Stimulated activated naive CD8-positive, alpha-beta T cell treated with anti-CD3 and anti-CD28 coated beads, Interleukin-15, amount 100 ng/mL, for 72 hours (primary cell): ENCODE data around the gene CABP7.

ENCODE experiments used
- ATAC-seq: fragments of 150-1000 bp; cut with Tn5 transposase; 2 replicates; pipeline ENCODE4 v1.10.0; 2021; ENCODE audit warnings: mild to moderate bottlenecking, moderate library complexity
- DNase-seq, 2 donors: peaks; one replicate each; pipeline ENCODE4 v3.0.0; 2021 to 2022
- H3K27ac Mint-ChIP-seq, 2 donors: one replicate each; pipeline ENCODE4 v1.8.0; 2022; ENCODE audit warnings: mild to moderate bottlenecking in 2 of 2, mixed read lengths in 2 of 2, moderate library complexity in 2 of 2
- H3K27me3 Mint-ChIP-seq: one replicate; pipeline ENCODE4 v1.8.0; 2022; ENCODE audit warnings: mixed read lengths
- H3K4me1 Mint-ChIP-seq: one replicate; pipeline ENCODE4 v1.8.0; 2022; ENCODE audit warnings: mild to moderate bottlenecking, mixed read lengths
- H3K4me3 Mint-ChIP-seq, 2 donors: one replicate each; pipeline ENCODE4 v1.8.0; 2022; ENCODE audit warnings: mild to moderate bottlenecking in 2 of 2, mixed read lengths in 2 of 2, moderate library complexity in 1 of 2
- H3K9me3 Mint-ChIP-seq, 2 donors: one replicate each; pipeline ENCODE4 v1.8.0; 2022; ENCODE audit warnings: mixed read lengths in 2 of 2

The CABP7 gene

DNA sequence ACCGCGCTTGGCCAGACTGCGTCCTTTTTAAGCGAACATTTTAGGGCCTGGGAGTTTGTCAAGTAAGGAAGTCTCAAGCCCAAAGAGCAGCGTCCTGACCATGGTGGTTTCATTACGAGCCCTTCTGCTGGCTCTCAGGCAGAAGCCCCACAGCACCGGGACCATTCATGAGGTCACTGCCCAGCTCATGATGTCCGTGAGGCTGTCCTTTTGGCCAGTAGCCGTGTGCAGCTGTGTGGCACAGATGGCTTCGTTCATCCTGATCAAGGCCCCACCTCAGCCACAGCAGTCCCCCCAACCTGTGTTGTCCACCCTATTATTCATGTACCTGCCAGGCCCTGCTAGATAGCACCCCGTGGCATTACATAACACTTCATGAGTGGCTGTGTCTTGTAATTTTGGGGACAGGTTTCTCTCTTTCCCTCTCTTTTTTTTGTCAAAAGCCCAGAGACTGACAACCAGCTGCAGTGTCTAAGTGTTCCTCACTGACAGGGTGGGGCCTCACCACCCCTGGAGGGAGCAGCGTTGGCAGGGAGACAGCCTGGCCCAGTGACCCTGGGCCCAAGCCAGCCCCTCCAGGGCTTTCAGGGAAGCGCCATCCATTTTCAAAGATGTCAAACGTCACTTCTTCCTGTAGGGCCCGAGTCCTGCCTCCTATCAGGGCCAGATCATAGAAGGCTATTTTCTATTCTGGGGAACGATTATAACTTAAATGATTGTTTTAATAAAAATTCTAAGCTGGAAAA is 21.8 kb upstream of the CABP7 start:
- Mint-ChIP-seq H3K4me1 (peaks cover 20% of the 10 kb centered on the region), H3K4me3 (no peak overlapping the region), H3K27me3 (peaks cover 14% of the 10 kb centered on the region), H3K27ac (no peak overlapping the region), H3K9me3 (no peaks in the 10 kb centered on the region)
- DNase-seq, result no peak
- ATAC-seq, result no peak

DNA sequence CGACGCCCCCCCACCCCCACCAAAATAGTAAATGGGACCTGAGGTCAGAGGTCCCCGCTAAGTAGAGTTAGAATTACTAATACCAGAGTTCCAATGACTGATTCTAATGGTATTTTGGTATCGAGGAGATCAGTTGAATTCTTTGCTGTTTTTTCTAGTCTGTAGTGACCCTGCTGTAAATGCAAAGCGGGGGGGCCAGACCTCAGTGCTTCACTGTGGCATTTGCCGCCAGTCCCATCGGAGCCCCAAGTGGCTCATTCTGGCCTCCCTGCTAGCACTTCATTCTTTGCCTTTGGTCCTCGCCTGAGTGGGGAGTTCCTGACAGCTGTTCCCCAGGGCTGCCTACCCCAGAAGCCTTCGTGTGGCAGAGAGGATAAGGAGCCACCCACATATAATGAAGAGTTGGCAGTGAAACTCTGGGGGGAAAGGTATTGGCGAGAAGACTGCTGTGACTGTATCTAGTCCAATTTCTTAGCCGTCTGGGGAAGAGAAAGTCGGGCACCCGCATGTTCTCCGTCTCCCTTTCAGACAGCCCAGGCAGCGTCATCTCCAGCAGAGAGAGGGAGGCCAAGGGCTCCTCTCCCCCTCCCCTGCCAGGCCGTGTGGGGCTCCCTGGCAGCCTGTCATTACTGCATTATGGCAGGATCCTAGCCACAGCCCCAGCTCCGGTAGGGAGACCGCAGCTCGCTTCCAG is 19.4 kb upstream of the CABP7 start:
- no peak overlapping the region for H3K27ac Mint-ChIP-seq
- DNase-seq (no peak), ATAC-seq (no peak)
- H3K9me3 Mint-ChIP-seq, result no peaks in the 10 kb centered on the region
- H3K4me1 Mint-ChIP-seq, result peaks cover 20% of the 10 kb centered on the region
- no peak overlapping the region for H3K4me3 Mint-ChIP-seq
- H3K27me3 Mint-ChIP-seq, result peaks cover 24% of the 10 kb centered on the region

DNA sequence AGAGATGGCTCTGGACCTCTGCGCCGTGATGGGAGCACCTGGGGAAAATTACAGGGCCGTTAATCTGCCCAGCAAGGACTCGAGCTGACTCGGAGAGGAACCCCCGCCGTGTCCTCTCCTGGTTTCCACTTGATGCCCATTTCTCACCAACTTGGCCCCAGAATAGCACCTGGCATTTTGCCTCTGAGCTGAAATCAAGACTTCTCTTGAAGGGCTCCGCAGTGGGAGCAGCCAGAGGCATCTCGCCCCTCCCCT is 19.0 kb upstream of the CABP7 start:
- H3K9me3 Mint-ChIP-seq, result no peaks in the 10 kb centered on the region
- H3K27ac Mint-ChIP-seq, result peak overlapping the region in 1 of 2 donors; percentile 77
- ATAC-seq, result no peak
- H3K4me3 Mint-ChIP-seq, result no peak overlapping the region
- peaks cover 24% of the 10 kb centered on the region for H3K27me3 Mint-ChIP-seq
- DNase-seq, result no peak
- H3K4me1 Mint-ChIP-seq, result peaks cover 20% of the 10 kb centered on the region

DNA sequence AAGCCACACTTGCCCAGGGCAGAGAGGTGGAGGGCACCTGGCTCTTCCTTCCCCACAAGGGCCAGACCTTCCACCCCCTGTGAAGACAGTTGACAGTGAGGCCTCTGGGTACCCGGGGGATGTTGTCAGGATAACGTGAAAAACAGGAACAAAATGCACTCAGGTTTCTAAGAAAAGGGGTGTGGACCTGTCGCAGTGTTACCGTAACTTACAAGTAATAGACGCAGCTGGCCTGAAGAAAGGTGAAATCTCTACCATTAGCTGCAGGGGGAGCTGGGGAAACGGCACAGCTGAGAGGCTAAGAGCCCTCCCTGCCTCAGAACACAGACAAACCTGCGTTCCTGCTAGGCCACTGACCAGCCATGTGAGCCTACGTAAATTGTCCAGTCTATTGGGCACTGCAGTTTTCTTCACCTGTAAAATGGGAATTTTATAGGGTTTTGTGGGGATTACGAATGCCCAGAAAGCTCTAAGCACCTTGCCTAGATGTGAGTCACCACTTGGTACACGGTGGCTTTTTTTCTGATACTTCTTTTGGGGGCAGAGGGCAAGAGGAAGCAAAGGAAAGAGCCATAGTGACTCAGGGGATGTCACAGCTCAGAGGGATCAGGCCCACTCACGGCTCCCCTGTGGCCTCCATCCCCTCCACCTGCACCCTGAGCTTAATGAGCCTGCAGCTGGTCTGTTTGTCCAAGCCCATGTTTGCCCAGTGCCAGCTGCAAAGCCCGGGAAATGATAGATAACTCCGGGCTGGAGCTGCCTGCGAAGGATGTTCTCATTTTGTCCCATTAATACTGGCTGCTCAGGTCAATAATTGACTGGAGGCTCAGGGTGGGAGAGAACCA is 18.4 kb upstream of the CABP7 start:
- ATAC-seq (peak; percentile 61), DNase-seq (no peak)
- peak overlapping the region in 1 of 2 donors; percentile 77 for H3K27ac Mint-ChIP-seq
- peaks cover 20% of the 10 kb centered on the region for H3K4me1 Mint-ChIP-seq
- H3K9me3 Mint-ChIP-seq, result no peaks in the 10 kb centered on the region
- H3K4me3 Mint-ChIP-seq, result no peak overlapping the region
- H3K27me3 Mint-ChIP-seq, result peaks cover 24% of the 10 kb centered on the region

DNA sequence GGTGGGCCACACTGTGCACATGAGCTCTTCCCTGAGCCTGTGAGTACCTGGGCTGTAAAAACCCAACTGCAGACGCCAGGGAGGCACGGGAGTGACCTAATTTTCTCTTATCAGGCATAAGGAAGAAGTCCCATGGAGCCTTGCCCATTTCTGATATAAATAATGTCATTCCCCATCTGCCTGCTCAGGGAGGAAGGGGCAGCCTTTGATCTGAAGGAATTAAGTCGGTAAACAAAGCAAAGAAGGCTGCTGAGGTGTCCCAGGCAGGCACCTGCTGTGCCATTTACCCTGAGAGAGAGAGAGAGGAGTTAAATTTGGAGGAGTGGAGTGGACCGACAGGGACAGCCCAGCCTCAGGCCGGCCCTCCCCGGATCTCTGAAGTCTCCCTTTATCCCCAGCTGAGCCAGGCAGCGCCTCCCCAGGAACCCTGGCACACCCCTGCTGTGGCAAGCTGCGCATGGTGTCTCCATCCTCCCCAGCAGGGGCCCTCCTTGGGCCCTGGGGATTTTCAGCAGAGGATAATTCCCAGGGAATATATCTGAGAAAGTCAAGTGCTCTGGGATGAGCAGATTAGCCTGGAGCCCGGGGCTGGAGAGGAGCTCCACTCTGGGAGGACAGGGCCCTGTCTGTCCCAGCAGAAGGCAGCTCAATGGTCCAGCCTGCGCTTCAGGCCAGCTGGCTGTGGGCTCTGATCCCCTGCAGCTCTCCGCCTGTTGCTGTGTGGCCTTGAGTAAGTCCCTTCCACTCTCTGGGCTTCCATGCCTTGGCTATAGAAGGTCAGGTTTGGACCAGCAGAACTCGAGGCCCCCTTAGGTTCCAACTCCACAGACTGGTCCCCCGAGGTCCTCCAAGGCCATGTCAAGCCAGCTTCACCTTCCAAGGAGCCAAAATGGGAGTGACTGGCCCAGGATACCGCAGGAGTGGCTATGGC is 17.5 kb upstream of the CABP7 start:
- DNase-seq (no peak), ATAC-seq (no peak)
- Mint-ChIP-seq H3K9me3 (no peaks in the 10 kb centered on the region), H3K4me3 (no peak overlapping the region), H3K27me3 (peaks cover 24% of the 10 kb centered on the region), H3K4me1 (peaks cover 20% of the 10 kb centered on the region), H3K27ac (peak overlapping the region in 1 of 2 donors; percentile 71)

DNA sequence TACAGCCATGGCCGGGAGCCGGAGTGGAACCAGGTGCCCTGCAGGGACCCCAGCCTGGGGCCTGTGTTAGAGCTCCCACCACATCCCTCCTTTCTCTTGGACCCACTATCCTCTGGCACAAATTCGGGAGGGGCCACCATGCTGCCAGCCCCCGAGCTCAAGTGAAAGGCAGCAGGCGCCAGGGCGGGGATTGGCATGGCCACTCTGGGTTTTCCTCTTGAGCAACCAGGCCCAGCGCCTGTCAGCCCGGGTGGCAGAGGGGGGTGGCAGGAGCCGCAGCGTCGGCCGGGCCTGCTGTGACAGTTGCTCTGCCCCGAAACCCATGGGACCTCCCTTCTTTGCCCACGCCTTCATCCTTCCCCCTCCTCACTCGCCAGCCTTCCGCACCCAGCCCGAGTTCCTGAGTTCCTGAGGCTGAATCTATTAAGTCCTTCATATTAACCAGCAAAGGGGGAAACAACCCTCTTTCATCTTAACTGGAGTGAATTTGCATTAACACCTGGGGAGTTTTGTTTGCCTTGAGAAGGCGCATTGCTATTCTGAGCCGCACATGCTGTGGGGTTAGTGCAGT is 16.8 kb upstream of the CABP7 start:
- Mint-ChIP-seq H3K9me3 (no peaks in the 10 kb centered on the region), H3K27ac (no peak overlapping the region), H3K4me1 (peaks cover 20% of the 10 kb centered on the region), H3K27me3 (peaks cover 24% of the 10 kb centered on the region), H3K4me3 (no peak overlapping the region)
- ATAC-seq (no peak), DNase-seq (no peak)

DNA sequence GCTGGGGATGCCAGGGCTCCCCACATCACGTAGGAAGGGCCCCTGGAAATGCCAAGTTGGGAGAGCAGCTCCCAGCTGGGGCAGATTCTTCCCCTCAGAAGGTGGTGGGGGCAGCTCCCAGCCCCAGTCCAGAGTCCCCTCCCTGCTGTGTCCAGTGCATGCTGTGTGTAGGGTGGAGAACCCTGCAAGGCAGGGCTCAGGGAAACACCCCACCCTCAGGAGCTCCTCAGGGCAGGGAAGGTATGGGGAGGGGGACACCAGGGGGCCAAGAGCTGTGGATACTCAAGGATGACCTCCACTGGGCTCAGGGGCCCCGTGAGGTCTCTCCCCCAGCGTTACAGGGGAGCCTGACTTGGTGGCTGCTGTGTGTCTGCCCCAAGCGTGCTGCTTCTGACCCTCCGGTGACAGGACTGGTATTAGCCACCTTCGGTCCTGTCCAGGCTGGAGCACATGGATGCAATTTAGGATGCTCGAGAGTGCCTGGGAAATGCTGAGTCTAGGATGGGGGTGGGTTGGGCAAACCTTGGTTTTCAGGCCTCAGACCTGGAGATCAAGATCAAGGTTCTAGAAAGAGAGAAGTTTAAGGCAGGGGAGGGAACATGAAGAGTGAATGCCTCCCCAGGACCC is 16.1 kb upstream of the CABP7 start:
- peaks cover 24% of the 10 kb centered on the region for H3K27me3 Mint-ChIP-seq
- peaks cover 20% of the 10 kb centered on the region for H3K4me1 Mint-ChIP-seq
- no peaks in the 10 kb centered on the region for H3K9me3 Mint-ChIP-seq
- no peak for DNase-seq
- H3K27ac Mint-ChIP-seq, result no peak overlapping the region
- ATAC-seq, result no peak
- no peak overlapping the region for H3K4me3 Mint-ChIP-seq

DNA sequence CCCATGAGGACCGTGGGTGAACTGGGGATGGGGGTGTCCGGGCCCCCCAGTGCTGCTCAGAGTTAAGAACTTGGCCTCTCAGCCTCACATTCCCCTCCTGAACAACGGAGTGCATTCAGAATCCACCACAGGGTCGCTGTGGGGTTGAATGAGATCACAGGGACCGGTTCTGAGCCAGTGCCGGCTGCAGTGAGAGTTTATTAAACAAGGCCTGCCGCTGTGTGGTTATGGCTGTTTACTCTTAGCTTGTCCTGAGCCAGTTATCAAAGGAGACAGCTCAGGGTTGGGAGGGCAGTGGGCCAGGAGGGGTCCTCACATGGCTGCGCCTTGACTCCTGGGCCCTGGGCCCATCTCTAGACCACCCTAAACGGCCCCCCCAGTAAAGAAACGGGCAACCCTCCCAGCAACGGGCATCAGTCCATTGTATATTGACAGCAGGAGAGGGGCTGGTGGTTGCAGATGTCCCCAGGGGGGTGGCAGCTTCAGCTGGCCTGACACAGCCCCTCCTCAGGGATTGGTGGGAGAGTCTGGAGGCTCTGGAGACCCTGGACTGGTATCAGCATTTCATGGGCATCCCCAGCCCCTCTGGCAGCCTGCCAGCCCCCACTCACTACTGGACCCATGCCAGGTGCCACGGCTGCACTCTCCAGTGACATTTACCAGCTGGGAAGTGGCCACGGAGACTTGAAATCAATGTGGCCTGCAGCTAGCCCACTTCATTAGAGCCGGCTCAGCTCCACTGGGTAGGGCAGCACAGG is 15.1 kb upstream of the CABP7 start:
- H3K4me1 Mint-ChIP-seq, result peaks cover 20% of the 10 kb centered on the region
- DNase-seq, result no peak
- peak overlapping the region in 1 of 2 donors; percentile 74 for H3K27ac Mint-ChIP-seq
- no peak overlapping the region for H3K4me3 Mint-ChIP-seq
- H3K9me3 Mint-ChIP-seq, result no peaks in the 10 kb centered on the region
- no peak for ATAC-seq
- H3K27me3 Mint-ChIP-seq, result peaks cover 24% of the 10 kb centered on the region

DNA sequence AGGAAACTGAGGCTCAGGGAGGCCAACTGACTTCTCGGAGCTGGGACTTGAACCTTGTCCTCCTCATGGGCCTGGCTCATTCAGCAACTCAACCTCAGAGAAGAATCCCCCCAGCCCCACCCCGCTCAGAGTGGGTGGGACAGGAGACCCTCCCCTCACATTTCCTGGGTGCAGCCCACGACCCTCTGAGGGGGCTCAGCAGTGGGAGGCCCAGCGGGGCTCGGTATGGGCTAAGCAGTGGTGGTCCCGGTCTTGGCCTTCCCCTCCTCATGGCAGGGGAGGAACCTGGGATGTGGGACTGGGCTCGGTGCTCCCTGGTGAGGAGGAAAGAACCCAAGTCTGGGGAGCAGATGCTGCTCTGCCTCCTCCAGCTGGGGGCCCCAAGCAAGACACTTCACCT is 14.2 kb upstream of the CABP7 start:
- ATAC-seq (no peak), DNase-seq (no peak)
- Mint-ChIP-seq H3K4me1 (peaks cover 15% of the 10 kb centered on the region), H3K27me3 (peaks cover 30% of the 10 kb centered on the region), H3K9me3 (no peaks in the 10 kb centered on the region), H3K27ac (no peak overlapping the region), H3K4me3 (no peak overlapping the region)

DNA sequence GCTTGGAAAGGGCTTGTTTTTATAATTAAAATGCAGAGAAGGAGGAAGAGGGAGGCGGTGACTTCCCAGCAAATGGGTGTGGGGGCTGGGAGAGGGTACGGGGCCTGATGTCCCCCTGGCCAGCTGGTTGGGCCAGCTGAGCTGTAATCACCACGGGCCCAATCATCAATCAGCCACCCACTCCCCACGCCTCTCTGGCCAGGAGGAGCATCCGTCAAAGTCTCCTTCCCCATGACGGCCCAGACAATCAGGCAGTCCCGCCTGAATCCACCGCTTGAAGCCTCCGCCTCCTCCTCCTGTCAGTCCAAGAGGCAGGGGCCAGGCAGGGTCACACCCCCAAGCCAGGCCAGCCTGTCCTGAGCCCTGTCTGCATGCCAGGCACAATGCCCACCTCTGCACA is 13.3 kb upstream of the CABP7 start:
- Mint-ChIP-seq H3K4me3 (no peak overlapping the region), H3K27me3 (peaks cover 30% of the 10 kb centered on the region), H3K9me3 (no peaks in the 10 kb centered on the region), H3K27ac (no peak overlapping the region), H3K4me1 (peaks cover 7% of the 10 kb centered on the region)
- DNase-seq (no peak), ATAC-seq (no peak)

DNA sequence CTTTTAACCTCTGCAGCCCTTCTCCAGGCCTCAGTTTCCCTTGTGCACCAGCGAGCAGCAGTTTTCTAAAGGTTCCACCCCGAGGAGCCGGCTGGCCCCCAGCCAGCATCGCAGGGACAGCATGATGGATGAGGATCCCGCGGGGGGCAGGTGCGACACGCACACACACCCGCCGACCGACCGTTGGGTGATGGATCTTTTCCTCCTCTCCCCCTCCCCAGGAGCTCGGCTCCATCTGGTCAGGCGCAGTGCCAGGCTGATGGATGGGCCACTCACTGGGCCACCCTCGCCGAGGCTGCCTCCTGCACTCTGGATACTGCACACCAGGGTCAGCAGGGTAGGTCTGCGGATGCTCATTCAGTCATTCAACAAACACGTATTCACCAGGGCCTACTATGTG is 12.8 kb upstream of the CABP7 start:
- peaks cover 2% of the 10 kb centered on the region for H3K4me1 Mint-ChIP-seq
- ATAC-seq (no peak), DNase-seq (no peak)
- no peak overlapping the region for H3K4me3 Mint-ChIP-seq
- no peak overlapping the region for H3K27ac Mint-ChIP-seq
- no peaks in the 10 kb centered on the region for H3K9me3 Mint-ChIP-seq
- H3K27me3 Mint-ChIP-seq, result peaks cover 26% of the 10 kb centered on the region

DNA sequence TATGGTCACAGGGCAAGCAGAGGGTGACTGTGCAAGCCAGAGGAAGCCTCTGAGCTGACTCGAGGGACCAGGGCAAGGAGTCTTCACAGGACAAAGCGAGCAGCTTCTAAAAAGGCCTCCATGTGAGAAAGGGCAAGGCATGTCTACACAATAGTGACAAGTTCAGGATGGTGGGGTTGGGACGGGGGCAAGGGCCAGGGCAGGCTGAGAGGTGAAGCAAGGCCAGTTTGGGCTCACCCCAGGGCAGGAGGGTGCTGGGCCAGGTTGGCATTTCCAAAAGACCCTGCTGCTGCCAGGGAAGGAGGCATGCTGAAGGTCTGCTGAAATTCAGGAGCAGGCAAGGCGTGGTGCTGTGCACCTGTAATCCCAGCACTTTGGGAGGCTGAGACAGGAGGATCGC is 12.3 kb upstream of the CABP7 start:
- no peak for DNase-seq
- H3K4me1 Mint-ChIP-seq, result no peaks in the 10 kb centered on the region
- no peak overlapping the region for H3K4me3 Mint-ChIP-seq
- peaks cover 21% of the 10 kb centered on the region for H3K27me3 Mint-ChIP-seq
- no peak for ATAC-seq
- H3K27ac Mint-ChIP-seq, result peak overlapping the region in 1 of 2 donors; percentile 29
- H3K9me3 Mint-ChIP-seq, result no peaks in the 10 kb centered on the region

DNA sequence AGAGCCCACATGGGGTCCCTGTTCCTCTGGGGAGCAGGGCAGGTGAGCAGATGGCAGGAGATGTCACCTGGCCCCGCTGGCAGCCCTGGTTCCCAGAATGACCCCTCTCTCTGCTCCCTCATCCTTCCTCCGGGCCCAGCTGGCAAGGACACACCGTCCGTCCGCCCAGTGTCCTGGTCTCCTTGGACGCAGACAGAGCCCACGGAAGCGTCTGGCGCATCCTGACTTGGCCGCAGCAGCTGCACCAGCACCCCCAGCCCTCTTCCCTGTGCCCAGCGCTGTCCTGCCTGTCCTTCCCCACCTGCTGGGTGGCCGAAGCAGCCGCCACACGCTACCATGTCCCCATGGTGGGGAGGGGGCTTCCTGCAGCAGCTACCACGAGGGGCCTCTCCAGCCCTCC is 9.6 kb upstream of the CABP7 start:
- ATAC-seq (no peak), DNase-seq (no peak)
- no peak overlapping the region for H3K27ac Mint-ChIP-seq
- no peaks in the 10 kb centered on the region for H3K9me3 Mint-ChIP-seq
- H3K27me3 Mint-ChIP-seq, result peaks cover 26% of the 10 kb centered on the region
- H3K4me3 Mint-ChIP-seq, result no peak overlapping the region
- no peaks in the 10 kb centered on the region for H3K4me1 Mint-ChIP-seq

DNA sequence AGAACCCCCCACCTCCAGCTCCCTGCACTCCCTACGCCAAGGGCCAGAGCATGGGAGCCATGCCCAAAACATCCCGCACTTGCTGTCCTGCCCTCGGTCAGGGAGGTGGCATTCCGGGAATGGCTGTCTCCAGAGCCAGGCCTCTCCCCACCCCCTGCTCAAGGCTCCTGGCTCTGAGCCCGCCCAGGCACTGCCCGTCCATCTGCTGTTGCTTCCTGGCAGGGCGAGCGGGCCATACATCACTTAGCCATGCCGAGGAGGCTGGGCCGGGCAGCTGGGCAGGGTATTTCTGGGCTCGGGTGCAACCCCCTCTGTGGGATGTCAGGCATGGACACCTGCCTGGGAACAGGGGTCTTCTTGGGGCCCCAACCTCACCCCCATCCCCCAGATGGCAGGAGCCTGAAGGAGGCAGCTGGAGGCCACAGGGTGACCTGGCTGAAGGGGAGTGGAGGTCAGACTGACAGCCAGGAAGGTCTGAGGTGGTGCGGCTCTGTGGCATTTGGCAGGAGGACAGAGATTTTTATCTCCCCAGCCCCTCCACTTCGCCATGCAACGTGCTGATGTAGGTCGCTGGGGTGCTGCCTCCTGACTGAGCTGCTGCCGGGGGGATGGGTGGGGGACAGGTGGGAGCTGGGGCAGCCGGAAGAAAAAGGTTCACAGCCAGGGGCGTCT is 8.7 kb upstream of the CABP7 start:
- H3K9me3 Mint-ChIP-seq, result no peaks in the 10 kb centered on the region
- DNase-seq, result no peak

More for the DNA sequence above, 8.7 kb upstream of the CABP7 start:
- H3K4me1 Mint-ChIP-seq, result no peaks in the 10 kb centered on the region
- peaks cover 32% of the 10 kb centered on the region for H3K27me3 Mint-ChIP-seq
- H3K27ac Mint-ChIP-seq, result no peak overlapping the region
- no peak for ATAC-seq
- no peak overlapping the region for H3K4me3 Mint-ChIP-seq
